ENCODE results near the gene SPP1.

GRCh38 chr4:87946766-87947165 is 28.7 kb upstream of the SPP1 start:
- TF ChIP-seq SIN3A (IDR thresholded peaks at IDR 0.05; ENCODE audit: low read depth) (no peak), ZFX (IDR thresholded peaks at IDR 0.05) (no peak), POLR2AphosphoS5 (IDR thresholded peaks at IDR 0.05; ENCODE audit: low read depth, low read length) (no peak), CBX3 (IDR thresholded peaks at IDR 0.05; ENCODE audit: low read depth) (no peak), EZH2 (IDR thresholded peaks at IDR 0.05) (no peak), TCF7L2 (IDR thresholded peaks at IDR 0.05; ENCODE audit: borderline replicate concordance, extremely low read depth, insufficient read depth, insufficient read length) (no peak), ATF3 (IDR thresholded peaks at IDR 0.05) (no peak), MAX (IDR thresholded peaks at IDR 0.05) (no peak), REST (IDR thresholded peaks at IDR 0.05; ENCODE audit: low read depth) (no peak), RAD21 (IDR thresholded peaks at IDR 0.05; ENCODE audit: low read depth) (no peak)
- TF ChIP-seq, protein P1, sequence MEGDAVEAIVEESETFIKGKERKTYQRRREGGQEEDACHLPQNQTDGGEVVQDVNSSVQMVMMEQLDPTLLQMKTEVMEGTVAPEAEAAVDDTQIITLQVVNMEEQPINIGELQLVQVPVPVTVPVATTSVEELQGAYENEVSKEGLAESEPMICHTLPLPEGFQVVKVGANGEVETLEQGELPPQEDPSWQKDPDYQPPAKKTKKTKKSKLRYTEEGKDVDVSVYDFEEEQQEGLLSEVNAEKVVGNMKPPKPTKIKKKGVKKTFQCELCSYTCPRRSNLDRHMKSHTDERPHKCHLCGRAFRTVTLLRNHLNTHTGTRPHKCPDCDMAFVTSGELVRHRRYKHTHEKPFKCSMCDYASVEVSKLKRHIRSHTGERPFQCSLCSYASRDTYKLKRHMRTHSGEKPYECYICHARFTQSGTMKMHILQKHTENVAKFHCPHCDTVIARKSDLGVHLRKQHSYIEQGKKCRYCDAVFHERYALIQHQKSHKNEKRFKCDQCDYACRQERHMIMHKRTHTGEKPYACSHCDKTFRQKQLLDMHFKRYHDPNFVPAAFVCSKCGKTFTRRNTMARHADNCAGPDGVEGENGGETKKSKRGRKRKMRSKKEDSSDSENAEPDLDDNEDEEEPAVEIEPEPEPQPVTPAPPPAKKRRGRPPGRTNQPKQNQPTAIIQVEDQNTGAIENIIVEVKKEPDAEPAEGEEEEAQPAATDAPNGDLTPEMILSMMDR (IDR thresholded peaks at IDR 0.05 in 2 of 3, conservative IDR thresholded peaks at IDR 0.05 in 1 of 3; ENCODE audit: borderline replicate concordance in 1 of 3, insufficient read depth in 1 of 3, low read depth in 2 of 3, low read length in 2 of 3): no peak
